M059J (cell line): ENCODE measurements around the gene NTF3. TPM values are rescaled to one million over a fixed set of nuclear protein-coding genes. Genes with fewer than 3 reads are reported as not detected.

Source experiments
- DNase-seq: peaks from one replicate; pipeline ENCODE4 v3.0.0-alpha.2; 2012; ENCODE audit warnings: low read depth
- total RNA-seq: library from RNA; depleted of rRNA; stranded (reverse); fragments of >200 nt; shearing (Covaris generic); gene quantifications from 2 replicates; pipeline ENCODE4 v1.2.3, GENCODE V29; 2014

NTF3 gene
- total RNA-seq, 1 experiment from 2014 or later = 1.7 TPM

DNA sequence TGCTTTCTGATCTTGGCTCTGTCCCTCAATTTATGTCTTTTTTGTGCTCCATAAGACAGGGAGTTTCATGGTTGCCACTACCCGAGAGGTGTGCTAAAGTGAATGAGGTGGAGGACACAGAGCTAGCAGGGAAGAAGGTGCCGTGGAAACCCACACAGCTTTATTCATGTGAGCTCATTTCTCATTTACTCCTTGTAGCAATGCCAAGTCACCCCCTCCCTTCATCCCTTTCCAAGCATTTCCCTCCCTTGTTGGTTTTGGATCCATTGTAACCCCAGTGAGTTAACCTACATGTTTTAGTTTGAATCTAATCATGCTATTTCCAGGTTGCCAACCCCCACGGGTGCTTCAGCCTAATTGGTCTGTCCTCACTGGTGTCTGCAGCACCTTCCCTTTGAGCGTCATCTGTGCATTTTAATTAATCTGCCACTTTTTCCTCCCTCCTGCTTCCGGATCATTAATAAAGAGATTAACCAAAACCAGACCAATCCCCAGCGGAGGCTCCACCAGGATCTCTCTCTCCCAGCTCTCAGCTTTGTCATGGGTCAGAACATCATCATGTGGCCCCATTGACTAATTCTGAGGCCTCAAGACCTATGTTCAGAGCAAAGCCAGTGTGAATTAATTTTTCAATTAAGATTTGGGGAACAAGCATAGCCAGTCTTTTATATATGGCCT, 56.2 kb downstream of the NTF3 start:
- no peak for DNase-seq

DNA sequence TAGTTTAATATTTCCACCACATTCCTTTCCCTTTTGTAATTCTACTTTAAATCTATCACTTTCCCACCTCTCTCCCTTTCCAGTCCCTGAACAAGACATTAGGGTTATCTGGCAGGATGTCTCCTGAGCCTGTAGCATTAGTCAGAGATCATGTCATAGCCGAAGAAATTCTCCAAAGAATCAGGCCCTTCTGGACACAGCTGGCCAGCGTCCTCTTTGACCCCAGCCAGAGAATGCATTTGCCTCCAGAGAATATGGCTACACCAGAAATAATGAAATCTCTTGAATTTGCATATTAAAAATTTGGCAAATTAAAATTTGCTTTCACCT, 56.7 kb downstream of the NTF3 start:
- DNase-seq = peak; percentile 64

DNA sequence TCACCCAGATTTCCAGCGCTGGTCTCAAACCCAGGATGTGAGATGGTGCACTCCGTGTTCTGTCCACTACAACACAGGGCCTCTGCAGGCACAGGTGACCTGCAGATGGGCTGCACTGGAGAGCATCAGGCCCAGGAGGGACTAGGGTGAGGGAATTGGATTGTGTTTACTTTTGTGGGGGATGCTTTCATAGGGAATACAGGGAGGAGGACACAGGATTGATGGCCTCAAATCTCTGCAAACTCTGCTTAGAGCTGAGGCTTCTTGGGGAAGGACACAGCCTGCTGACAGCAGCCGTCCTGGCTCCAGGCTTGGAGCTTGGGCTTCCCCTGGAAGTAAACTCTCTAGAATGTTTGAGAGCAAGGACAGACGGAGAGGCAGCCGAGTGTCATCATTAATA, 57.1 kb downstream of the NTF3 start:
- no peak for DNase-seq

DNA sequence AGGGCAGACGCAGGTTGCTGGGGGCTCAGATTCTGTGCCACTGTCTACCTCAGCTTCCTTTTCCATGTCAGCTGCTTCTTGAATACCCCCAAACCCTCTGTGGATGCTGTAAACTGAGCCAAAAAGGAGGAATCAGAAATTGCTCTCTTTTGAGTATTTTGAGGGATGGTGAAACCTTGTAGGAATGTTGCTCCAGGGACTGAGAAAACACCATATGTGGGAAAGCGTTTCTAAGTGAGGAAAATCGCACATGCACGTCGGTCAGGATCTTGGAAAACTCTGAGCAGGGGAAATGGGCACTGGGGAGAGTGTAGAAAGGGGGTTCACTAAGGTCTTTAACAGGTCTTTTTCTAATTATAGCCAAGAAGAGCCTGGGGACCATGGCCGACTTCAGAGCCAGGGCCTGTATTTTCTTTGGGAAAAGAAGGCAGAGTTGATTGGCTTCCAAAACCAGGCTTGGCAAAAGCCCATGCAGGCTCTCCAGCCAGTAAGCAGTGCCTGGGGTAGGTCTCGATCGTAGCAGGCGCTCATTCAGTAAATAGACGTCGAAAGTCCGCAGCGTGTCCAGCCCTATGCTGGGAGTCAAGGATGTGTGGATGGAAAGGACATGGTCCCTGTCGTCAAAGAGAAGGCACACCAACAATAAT, 58.0 kb downstream of the NTF3 start:
- no peak for DNase-seq

DNA sequence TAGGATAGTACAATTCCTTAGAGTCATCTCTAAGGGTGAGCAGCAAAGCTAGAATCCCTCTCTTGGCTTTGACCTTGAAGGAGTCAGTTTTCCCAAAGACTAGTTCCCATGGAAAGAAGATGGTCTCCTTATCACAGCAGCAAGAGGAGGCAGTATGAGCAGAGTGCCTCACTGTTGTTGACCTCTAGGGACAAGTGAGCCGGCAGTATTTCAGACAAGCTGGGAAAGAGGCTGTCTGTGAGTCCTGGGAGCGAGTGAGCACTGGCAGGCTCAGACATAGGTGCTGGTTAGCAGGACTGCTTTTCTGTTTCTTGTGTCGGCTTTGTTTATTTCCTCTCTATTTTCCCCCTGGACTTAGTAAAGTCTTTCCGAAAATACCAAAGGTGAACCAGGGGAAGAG, 60.7 kb downstream of the NTF3 start:
- DNase-seq = no peak

DNA sequence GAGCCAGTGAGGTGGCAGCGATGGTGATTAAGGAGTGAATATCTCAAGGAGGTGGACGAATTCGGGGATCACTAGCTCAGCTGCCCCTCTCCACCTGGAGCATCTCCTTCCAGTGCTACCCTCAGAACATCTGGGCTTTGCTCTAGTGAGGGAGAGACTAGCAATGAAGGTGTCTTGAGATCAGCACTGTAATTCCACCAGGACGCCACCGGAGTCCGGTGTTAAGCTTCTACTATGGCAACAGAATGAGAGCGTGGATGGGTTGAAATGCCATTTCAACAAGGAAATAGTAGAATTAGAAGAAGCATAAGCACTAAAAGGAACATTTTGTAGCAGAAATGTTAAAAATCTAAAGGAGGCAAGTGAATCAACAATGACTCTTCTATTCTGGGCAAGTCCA, 61.1 kb downstream of the NTF3 start:
- DNase-seq = no peak

DNA sequence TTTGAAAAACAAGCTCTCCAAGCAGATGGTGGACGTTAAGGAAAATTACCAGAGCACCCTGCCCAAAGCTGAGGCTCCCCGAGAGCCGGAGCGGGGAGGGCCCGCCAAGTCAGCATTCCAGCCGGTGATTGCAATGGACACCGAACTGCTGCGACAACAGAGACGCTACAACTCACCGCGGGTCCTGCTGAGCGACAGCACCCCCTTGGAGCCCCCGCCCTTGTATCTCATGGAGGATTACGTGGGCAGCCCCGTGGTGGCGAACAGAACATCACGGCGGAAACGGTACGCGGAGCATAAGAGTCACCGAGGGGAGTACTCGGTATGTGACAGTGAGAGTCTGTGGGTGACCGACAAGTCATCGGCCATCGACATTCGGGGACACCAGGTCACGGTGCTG, 62.4 kb downstream of the NTF3 start:
- DNase-seq = no peak

DNA sequence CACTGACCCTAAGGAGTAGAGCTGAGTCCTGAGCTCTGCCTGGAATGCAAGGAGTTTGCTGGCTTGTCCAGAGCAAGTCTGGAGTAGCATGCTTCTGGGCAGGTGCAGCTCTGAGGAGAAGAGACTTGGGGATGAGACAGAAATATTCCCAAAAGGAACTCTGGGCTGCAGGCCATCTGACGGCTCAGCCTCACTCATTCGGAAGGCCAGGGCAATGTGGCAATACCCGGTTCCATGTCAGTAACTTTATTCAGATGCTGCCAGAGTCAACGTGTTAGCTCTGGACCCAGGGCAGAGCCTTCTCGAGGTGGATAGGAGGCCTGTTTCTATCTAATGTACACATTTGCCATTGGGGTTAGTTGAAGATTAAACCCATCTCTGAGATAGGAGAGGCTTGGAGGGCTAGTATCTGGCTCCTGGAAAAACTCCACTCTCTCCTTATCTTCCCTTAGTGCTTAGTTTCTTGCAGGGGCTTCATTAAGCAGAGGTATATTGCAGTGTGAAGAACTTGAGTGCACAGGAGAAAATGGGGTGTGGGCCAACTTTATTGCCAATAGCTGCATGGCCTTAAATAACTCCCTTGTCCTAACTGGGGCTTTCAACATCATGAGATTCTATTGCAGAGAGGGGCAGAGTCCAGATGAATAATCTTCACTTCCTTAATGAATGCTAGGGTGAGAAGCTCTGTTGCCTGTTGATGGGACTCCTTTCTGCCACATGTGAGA, 65.6 kb downstream of the NTF3 start:
- DNase-seq = no peak

DNA sequence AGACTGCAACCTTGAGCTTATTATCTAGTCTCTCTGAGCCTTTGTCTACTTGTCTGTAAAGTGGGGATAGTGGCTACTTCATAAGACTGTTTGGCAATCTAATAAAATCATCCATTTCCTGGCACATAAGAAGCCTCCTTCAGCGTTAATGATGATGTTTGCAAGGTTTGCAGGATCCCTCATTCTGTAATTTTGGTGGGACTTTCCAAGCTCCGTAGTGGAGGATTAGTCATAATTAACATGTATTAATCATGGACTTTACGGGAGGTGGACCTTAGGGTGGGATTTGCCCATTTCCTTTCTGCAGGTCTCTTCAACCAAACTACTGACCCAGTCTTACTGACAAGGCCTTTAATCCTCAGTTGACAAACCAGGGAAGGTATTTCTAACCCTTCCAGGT, 66.2 kb downstream of the NTF3 start:
- DNase-seq = peak; percentile 55

DNA sequence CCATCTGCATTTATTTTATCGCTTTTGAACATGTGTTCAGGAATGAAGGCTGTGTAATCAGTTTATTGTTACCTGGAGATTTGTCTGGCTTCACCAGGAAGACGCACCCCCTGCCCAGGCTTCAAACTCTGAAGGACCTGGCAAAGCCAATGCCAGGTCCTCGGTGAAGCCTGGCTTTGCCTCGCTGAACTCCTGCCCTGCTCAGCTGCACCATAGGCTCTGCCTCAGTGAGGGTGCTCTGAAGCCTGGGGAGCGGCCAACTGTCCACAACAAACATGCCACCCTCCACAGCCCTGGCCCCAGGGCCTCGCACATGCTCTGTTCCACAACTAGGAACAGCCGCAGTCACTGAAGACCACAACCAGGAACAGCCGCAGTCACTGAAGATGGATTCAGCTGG, 66.9 kb downstream of the NTF3 start:
- DNase-seq = no peak

DNA sequence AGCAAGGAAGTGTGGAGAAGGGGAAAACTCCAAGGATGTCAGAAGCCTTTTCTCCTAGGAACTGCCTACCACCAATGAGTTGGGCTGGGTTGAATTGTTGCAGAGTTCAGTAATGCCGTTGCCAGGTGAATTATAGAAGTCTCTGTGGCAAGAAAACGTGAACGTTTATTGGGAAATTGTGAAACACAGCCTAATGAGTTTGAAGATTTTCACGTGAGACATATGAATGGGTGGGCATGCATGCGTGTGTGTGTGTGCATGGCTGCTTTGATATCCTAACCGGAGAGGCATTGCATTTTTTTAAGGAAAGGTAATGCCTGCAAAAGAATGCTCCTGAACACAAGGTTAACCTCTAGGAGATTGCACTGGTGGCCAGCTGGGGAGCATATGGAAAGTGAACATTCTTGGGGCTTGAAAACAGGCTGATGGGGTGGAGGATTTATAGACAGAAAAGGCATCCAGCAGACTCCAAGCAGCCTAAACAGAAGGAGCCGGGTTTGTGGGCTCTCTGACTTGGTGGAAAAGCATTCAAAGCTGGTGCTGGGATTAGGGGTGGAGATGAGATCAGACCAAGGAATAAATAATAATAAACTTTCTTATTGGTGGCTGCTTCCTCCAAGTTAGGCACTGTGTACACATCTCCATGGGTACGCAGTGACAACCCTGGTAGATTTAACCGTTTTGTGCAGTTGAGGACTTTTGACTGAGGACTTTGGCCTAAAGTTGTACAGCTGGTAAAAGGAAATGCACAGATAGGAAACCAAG, 67.8 kb downstream of the NTF3 start:
- DNase-seq = peak; percentile 75

DNA sequence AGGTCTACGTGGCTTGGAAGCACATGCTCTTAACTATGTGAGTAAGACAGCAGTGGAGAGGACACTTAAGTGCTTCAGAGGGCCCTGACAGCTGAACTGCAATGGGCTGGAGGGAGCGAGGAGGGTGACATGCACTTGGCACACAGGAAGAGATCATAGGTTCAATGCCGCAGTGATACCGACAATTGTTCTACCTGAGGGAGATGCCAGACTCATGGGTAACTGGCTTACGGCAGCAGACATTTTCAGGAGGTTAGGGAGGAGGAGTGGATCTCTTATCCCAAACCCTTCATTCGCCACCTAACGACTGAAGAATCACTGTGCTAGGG, 68.4 kb downstream of the NTF3 start:
- DNase-seq = no peak

DNA sequence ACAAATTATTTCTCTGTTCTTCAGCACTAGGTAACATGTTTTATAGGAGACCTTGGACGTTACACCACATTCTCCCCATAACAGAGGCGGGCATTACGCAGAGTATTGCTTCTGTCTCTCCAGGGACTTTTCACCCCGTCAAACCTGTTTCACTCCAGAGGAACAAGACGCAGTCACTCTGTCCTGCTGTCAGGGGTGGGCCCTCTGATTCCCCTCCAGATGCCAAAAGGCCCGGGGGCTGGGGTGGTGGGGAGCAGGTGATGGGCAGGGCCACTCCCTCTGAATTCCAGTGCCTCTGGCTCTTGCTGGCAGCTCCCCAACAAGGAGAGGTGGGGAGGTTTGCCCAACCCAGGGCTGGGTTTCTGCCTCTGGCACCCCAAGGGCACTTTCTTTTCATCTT, 71.9 kb downstream of the NTF3 start:
- DNase-seq = peak; percentile 11

DNA sequence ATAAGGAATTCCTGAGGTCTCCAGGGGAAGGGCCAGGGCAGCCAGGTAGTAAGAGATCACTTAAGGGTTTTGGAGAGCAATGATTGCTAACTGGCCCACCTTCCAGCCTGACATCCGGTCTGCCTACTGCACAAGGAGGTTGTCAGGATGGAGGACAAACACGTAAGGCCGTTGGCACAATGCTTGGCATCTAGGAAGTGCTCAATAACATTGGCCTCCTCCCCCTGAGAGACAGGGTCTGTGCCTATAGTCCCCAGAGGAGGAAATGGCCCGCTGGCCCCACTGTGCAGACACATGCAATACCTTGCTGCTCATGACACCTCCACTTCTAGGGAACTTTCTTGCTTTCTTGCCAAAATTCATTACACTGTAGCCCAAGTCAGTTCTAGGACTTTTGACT, 73.2 kb downstream of the NTF3 start:
- DNase-seq = no peak

DNA sequence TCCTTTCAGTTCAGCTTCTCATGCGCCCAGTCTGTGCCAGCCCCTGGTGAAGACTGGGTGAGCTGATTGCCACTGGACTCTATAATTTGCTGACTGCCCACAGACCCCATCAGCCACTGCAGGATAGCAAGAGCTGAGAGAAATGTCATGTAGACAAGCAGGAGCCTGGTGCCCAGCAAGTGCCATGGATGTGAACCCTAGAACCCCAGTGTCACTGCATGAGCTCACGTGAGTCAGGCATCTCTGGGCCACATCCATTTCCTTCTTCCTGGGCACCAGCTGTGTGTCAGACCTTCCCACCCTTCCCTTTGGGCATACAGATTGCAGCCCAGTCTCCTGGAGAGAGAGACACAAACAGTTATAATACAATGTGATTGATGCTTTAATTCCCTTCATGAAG, 73.8 kb downstream of the NTF3 start:
- DNase-seq = peak; percentile 12

DNA sequence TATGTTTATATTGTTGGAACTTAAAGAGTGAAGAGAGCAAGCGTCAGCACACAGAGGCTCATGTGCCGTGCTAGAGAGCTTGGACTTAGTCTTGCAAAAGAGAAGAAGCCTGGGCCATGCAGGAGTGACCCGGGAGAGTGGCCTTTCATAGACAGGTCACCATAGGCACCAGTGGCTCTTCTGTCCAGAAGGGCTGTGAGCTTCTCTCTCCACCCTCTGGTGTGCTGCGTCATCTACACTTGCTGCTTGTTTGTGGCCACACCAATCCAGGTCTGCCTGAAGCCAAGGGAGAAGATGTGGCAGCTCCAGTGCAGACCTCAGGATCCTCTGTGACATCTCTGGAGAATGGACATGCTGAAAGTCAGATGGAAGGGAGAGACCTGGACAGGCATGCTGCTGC, 74.4 kb downstream of the NTF3 start:
- DNase-seq = no peak

DNA sequence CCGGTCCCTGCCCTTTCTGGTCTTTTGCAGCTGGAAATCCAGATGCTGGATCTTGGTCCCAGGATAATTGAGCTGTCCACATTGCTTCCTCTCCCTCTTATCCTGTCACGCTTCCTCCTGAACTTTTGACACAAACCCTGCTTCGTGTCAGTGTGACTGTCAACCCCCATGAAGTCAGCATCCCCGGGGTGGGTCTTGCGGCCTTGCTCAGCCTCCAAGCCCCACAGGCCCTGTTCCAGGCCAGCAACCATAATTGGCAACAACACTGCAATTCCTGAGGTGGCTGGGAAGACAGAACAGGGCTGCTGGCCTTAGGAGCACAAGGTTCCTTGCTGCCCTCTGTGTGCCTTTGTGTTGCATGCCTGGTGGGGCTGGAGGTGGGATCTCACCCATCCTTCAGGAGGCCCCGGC, 74.9 kb downstream of the NTF3 start:
- DNase-seq = no peak

DNA sequence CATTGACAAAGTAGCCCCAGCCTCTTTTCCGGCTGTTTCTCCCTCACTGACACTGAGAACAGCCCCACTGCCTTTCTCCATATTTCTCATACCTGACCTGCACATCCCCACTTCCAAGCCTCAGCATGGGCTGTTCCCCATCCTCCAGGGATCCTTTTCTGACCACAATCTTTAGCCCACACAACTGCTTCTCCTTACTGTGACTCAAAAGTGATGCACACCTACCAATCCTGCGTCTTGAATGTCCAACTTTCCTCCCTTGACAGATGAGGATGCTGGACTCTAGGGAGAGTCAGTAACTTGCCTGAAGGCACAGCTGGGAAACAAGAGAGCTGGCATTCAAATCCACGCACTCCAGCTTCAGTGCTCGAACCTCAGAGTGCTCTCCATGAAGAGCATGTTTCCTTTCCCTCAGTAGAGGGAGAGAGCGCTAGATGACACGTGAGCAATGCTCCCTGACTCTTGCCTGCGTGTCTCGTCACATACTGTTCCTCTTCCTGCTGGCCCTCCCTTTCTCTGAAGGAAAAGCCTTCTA, 75.6 kb downstream of the NTF3 start:
- no peak for DNase-seq

DNA sequence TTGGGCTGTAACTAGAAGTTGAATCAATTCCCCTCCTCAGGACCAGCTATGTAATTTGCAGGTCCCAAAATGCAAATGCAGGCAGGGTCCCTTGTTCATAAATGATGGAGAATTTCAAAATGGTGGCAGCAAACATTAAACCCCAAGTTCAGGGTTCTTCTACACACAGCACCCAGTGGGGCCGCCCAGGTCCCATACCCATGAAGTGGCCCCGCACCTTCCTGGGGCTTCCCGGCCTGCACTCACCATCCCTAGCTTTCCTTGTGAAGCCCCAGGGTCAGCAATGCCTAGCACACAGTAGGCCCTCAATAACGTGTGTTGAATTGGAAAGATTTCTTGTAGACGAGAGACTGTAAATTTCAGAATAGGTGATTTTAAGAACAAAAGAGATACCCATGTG, 76.0 kb downstream of the NTF3 start:
- no peak for DNase-seq

DNA sequence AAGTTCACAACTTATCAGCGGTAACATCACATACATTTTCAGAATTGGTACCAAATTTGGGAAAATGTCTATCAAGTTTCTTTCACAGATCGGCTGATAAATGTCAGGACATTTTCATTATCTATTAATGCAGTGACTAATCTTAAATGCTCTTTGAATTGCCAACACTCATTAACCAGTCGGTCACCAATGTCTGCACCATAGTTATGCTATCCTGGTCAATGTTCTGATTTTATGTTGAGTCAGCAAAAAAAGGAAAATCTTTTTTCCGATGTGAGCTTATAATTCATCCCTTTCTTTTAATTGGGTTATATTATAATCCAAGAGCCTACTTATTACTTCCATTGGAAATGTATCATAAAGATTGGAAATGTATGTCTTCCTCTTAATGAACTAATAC, 77.2 kb downstream of the NTF3 start:
- no peak for DNase-seq

DNA sequence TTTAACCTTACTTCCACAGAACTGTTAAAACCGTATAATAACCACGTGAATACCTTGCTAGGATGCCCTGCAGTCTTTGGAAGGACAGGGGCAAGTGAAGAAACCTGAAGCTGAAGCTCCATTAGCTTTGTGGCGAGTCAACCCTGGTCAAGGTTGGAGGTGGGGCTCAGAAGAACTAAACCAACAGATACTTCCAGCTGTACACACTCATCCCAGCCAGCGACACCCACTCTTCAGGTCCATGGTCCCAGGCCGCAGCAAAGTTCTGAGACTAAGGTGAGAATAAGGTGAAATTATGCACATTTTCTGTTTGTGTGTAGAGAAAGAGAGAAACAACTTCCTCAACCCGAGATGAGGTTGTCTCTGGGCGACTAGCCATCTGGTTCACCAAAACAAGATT, 77.6 kb downstream of the NTF3 start:
- DNase-seq = no peak

DNA sequence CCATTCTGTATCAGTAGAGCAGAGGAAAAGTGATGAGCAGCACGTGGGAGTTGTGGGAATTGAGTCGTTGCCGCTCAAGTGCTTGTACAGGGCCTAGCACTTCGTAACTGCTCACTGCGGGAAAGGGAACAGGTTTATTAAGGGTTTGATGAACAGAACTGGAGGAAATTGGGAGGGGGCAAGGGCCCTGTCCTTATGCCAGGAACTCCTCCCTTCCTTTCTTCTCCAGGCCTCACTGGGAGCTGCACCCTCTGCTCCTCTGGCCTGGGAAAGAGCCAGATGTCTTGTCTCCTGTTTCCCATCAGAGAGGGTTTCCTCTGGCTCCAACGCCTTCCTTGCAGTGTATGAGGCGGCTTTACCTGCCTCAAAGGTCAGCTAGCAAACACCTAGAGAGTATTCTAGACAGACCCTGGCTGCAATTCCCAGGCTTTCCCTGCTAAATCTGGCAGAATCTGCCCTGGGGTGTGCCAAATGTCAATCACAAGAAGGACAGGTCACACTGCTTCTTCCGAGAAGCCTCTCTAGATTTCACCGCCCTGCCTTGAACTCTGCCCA, 78.4 kb downstream of the NTF3 start:
- no peak for DNase-seq
